ENCODE data around the gene IL2RA.

GRCh38 chr10:5985029-5985428, 77.1 kb downstream of the IL2RA start:
- TF ChIP-seq PATZ1 (CRISPR knock-in tag; IDR thresholded peaks at IDR 0.05; ENCODE audit: borderline replicate concordance) (no peak), ZNF565 (CRISPR knock-in tag; conservative IDR thresholded peaks at IDR 0.05; ENCODE audit: low read depth) (no peak), CSRNP3 (CRISPR knock-in tag; IDR thresholded peaks at IDR 0.05) (no peak), CREB5 (CRISPR knock-in tag; IDR thresholded peaks at IDR 0.05; ENCODE audit: low read depth) (no peak), PPARA (CRISPR knock-in tag; IDR thresholded peaks at IDR 0.05; ENCODE audit: borderline replicate concordance) (no peak)

Measured in SK-N-SH treated with all-trans-retinoic acid at 6 μM for 48 hours (cell line).